ENCODE data around the gene SLC25A44.
"Not testable (repeated sequence)": the region's sequence is repeated elsewhere in the genome, so short reads cannot be mapped to it uniquely, and the experiment has no call there.

SLC25A44 gene

GRCh38 chr1:156204686-156205085 lies 10.8 kb downstream of the SLC25A44 start:
- no peak for DNase-seq (ENCODE audit: low read depth in 2 of 2)

GRCh38 chr1:156211243-156211642 lies 17.3 kb downstream of the SLC25A44 start:
- no peak for DNase-seq (ENCODE audit: low read depth in 2 of 2)

- no peak for DNase-seq (ENCODE audit: low read depth in 2 of 2)
Measured at GRCh38 chr1:156212130-156212529, 18.2 kb downstream of the SLC25A44 start.

GRCh38 chr1:156212833-156213643 lies 19.1 kb downstream of the SLC25A44 start, which contains the start of gene PMF1:
PMF1 (plus strand) TSS chr1:156213007; CDS start chr1:156213016, 9 bp downstream.
- DNase-seq (ENCODE audit: low read depth in 2 of 2): peak; percentile 82 to 87

- no peak for DNase-seq (ENCODE audit: low read depth in 2 of 2)
Measured at GRCh38 chr1:156213644-156213966, 19.7 kb downstream of the SLC25A44 start.

- no peak for DNase-seq (ENCODE audit: low read depth in 2 of 2)
Measured at GRCh38 chr1:156214024-156214748, 20.3 kb downstream of the SLC25A44 start.

GRCh38 chr1:156216361-156217086 lies 22.6 kb downstream of the SLC25A44 start:
- not testable (repeated sequence) for DNase-seq (ENCODE audit: low read depth in 2 of 2)

- no peak for DNase-seq (ENCODE audit: low read depth in 2 of 2)
Measured at GRCh38 chr1:156217871-156218270, 24.0 kb downstream of the SLC25A44 start.

GRCh38 chr1:156220226-156220625 lies 26.3 kb downstream of the SLC25A44 start:
- DNase-seq (ENCODE audit: low read depth in 2 of 2): no peak

GRCh38 chr1:156221986-156222692 lies 28.2 kb downstream of the SLC25A44 start:
- DNase-seq (ENCODE audit: low read depth in 2 of 2): no peak

- no peak for DNase-seq (ENCODE audit: low read depth in 2 of 2)
Measured at GRCh38 chr1:156225677-156226014, 31.7 kb downstream of the SLC25A44 start.

GRCh38 chr1:156226116-156226538 lies 32.2 kb downstream of the SLC25A44 start:
- no peak for DNase-seq (ENCODE audit: low read depth in 2 of 2)

- no peak for DNase-seq (ENCODE audit: low read depth in 2 of 2)
Measured at GRCh38 chr1:156226782-156227181, 32.9 kb downstream of the SLC25A44 start.

- no peak for DNase-seq (ENCODE audit: low read depth in 2 of 2)
Measured at GRCh38 chr1:156228501-156228900, 34.6 kb downstream of the SLC25A44 start.

- no peak for DNase-seq (ENCODE audit: low read depth in 2 of 2)
Measured at GRCh38 chr1:156229809-156230472, 36.0 kb downstream of the SLC25A44 start.

- DNase-seq (ENCODE audit: low read depth in 2 of 2): no peak
Measured at GRCh38 chr1:156230473-156230837, 36.6 kb downstream of the SLC25A44 start.

- no peak for DNase-seq (ENCODE audit: low read depth in 2 of 2)
Measured at GRCh38 chr1:156232201-156232894, 38.4 kb downstream of the SLC25A44 start.

- peak; percentile 68 for DNase-seq (ENCODE audit: low read depth in 2 of 2)
Measured at GRCh38 chr1:156233426-156234127, 39.7 kb downstream of the SLC25A44 start.

GRCh38 chr1:156236164-156236563 lies 42.3 kb downstream of the SLC25A44 start:
- no peak for DNase-seq (ENCODE audit: low read depth in 2 of 2)

GRCh38 chr1:156238248-156238647 lies 44.3 kb downstream of the SLC25A44 start:
- DNase-seq (ENCODE audit: low read depth in 2 of 2): no peak
